COLO829 (cell line): ENCODE data around the gene LRRC23.
"Not testable (repeated sequence)": the region's sequence is repeated elsewhere in the genome, so short reads cannot be mapped to it uniquely, and the experiment has no call there.

Experiments used
- DNase-seq: peaks from one replicate; pipeline ENCODE4 v3.0.0; 2012; ENCODE audit warnings: low spot score

Gene LRRC23

DNA sequence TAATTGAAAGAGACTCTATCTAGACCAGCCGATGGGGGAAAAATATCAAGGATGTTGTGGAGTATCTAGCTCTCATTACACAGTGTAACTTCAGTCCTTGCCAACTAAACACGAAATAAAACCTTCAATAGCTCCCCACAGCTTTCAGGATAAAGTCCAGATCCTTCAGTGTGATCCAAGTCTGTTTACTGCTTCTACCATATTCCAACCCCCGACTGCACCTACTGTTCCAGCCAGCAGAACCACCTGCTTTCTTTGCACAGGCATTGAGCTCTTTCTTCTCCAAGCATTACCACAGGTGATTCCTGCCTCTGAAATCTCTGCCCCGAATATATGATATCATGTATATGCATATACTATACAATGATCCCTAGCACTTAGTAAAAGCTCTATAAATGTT is 2.2 kb upstream of the LRRC23 start:
- DNase-seq = no peak

DNA sequence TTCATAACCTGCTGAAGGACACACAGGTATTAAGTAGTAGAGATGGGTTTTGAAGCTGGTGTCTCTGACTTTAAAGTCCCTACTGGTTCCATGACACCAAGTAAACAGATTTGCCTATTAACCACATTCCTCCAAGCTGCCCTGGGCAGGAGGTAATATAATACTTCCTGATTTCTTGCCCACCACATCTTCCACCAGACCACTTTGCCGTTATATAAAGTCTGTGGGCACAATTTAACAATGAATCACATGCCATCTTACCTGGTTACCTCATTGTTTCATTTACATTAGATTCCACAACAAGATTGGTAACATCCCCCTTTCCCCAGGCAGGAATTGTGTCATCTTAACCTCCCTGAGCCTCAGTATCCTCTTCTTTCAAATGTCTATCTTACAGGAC is 900 bp upstream of the LRRC23 start:
- no peak for DNase-seq

DNA sequence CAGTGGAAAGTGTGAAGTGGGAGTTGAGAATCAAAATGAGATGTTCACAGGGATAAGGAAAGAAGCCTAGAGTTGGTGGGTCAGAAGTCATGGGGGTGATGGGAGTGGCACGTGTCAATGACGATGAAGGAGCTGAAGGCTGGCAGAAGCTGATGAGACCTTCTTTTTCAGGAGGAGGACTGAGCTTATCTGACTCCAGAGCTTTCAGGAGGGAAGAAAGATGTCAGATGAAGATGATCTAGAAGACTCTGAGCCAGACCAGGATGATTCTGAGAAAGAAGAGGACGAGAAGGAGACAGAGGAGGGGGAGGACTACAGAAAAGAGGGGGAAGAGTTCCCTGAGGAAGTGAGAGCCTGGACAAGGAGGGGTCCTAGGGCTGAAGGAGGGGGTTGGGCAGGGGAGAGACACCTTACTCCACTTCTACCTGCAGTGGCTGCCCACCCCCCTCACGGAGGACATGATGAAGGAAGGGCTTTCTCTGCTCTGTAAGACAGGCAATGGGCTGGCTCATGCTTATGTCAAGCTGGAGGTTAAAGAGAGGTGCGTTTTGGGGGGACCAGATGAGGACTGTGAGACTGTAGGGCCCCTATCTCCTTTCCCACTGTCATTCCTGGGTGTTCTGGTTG is 905 bp downstream of the LRRC23 start:
- DNase-seq = no peak

DNA sequence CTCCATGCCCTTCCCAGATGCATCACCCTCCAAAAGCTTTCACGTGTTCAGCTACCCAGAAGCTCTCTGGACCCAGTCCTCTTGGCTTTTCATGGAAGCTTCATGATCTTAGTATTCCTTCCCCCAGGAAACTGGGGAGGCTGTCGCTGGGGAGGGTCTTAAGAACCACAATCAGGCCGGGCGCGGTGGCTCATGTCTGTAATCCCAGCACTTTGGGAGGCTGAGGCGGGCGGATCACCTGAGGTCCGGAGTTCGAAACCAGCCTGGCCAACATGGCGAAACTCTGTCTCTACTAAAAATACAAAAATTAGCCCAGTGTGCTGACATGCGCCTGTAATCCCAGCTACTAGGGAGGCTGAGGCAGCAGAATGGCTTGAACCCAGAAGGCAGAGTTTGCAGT is 3.5 kb downstream of the LRRC23 start:
- DNase-seq = not testable (repeated sequence)

DNA sequence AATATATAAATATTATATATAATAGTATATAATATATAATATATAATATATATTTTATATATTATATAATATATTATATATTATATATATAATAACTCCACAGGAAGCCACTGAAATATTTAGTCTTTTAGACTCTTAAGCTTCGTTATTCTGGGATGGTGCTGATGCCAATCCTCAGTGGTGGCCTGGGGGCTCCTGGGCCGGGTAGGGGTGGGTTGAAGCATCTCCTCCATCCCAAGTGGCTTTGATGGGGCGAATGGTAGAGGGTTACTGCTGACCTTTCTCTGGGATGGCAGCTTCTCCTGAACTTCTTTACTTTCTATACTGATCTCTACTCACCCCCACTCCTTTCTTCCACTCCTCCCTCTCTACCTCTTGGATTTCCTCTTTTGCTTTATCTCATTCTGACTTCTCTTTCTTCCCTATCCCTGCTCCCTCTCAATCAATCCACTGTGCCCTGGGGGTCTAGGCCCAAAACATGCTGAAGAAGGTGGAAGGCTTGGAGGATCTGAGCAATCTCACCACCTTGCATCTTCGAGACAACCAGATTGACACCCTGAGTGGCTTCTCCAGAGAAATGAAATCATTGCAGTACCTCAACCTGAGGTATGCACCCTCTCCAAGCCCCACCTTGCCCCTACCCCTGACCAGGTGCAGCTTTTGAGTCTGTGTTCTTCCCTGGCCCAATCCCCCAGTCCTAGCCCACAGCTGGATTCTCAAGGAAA is 5.0 kb downstream of the LRRC23 start:
- DNase-seq = no peak

DNA sequence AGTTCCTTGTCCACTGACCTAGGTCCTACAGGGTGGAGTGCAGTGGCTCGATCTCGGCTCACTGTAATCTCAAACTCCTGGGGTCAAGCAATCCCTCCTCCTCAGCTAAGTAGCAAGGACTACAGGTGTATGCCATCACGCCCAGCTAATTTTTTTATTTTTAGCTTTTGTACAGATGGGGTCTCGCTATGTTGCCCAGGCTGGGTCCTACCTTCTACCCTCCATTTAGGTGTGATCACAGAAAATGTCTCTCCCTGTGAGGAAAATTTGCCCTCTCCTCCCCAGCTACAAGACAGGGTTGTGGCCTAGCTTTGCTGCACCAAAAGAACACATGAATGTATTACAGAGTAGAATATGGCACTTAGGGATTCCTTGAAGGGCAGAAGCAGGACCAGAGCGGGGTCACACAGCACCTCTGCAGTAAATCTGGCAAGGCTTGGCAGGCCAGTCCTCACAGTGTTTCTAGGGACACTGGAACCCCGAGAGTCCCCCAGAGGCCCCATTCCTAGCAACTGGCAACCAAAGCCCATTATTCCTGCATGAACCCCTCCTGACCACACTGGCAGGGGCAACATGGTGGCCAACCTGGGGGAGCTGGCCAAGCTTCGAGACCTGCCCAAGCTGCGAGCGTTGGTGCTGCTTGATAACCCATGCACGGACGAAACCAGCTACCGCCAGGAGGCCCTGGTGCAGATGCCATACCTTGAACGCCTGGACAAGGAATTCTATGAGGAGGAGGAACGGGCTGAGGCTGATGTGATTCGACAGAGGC is 7.7 kb downstream of the LRRC23 start:
- DNase-seq = no peak

DNA sequence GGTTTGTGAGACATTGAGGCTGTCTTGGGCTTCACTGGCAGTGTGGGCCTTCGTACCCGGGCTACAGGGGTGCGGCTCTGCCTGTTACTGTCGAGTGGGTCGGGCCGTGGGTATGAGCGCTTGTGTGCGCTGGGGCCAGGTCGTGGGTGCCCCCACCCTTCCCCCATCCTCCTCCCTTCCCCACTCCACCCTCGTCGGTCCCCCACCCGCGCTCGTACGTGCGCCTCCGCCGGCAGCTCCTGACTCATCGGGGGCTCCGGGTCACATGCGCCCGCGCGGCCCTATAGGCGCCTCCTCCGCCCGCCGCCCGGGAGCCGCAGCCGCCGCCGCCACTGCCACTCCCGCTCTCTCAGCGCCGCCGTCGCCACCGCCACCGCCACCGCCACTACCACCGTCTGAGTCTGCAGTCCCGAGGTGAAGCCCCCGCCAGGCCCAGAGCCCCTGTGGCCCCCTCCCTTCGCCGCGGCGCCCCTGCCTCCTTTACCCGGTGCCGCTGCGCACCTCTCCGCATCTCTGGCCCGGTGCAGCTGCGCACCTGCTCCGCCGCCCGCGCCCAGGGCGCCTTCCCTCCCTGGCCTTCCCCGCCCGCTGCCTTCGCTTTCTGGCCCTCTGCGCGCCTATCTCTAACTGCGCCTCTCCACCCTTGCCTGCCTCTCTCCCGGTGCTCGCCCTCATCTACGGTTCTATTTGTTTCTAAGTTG is 9.8 kb downstream of the LRRC23 start, which contains the start of gene ENO2:
TSS of gene ENO2 (plus strand) at position 335 of the 701 bp plus-strand sequence. CDS start 1,253 bp downstream, outside the sequence.
- no peak for DNase-seq

DNA sequence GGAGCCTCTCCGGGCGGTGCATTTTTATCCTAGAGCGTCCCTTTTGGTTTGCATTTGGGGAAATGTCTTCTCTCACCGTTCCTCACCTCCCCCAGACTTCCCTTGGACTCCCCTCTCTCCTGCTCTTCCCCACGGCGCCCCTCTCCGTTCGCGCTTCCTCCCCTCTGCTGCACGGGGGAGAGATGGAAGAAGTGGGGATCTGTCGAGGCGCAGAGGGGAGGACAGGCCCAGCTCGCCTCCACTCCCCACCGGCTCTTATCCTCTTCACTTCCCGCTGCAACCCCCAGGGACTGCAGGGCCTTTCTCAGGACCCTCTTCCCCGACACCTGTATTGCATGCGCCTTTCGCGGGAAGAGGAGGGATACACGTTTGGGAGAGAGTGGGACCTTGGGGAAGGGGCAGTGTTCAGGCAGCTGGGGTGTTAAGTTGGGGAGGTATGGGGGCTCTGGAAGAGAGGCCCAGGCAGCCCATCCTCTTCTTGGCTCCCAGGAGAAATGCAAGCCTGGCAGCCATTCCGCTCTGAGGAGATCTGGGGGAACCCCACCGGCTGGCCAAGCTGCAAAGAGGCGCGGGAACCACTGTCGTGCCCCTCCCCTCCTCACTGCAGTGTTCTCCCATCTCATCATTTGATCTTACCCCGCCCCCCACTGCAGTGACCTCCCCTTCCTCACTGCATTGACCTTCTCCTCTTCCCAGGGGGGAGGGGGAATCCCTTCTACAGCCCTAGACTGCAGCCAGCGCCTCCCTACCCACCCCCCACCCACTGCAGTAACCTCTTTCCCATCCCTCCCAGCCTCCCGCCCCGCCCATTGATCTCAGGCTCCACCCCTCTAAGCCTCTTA is 10.5 kb downstream of the LRRC23 start:
- DNase-seq = peak; percentile 54

DNA sequence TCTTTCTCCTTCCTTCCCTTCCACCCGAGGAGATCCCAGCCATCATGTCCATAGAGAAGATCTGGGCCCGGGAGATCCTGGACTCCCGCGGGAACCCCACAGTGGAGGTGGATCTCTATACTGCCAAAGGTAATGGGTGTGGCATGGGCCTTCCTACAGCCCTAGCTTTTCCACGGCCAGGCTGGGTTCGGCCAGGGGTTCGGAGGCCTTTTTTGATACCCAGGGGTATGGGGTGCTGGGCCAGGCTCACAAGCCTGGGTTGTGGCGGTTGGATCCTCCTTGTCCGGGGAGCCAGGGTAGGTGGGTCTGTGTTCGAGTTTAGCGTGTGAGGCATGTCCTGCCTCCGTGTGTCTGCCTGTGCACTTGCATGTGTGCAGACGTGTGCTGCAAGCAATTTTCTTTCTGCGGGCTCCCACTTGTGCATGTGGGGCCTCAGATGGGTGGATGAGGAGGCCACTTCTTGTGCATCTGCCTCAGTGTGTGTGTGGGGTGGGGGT is 11.2 kb downstream of the LRRC23 start:
- DNase-seq = no peak

DNA sequence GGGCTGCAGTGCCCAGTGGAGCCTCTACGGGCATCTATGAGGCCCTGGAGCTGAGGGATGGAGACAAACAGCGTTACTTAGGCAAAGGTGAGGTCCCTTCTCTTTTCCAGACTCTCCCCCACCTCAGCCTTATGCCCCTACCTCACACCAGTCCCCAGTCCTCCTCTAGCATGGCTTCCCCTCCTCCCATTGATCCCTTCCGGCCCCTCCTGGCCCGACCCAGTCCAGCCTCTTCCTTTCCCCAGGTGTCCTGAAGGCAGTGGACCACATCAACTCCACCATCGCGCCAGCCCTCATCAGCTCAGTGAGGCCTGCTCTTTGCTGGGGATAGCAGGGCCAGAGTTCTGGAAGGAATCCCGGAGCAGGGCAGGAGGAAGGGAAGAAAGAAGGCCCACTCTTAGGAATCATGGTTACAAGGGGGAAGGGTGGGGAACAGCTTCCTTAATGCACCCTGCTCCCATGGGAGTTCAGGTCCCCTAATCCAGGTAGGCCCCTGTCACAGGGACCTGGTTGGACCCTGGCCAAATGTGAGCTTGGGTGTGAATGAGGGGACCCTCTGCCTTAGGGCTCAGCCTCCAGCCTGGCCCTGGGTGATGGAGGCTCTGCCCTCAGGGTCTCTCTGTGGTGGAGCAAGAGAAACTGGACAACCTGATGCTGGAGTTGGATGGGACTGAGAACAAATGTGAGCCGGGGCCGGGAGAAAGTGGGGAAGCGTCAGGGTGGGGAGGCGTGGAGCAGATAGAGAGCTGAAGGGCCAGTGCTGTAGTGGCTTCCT is 12.0 kb downstream of the LRRC23 start:
- no peak for DNase-seq

DNA sequence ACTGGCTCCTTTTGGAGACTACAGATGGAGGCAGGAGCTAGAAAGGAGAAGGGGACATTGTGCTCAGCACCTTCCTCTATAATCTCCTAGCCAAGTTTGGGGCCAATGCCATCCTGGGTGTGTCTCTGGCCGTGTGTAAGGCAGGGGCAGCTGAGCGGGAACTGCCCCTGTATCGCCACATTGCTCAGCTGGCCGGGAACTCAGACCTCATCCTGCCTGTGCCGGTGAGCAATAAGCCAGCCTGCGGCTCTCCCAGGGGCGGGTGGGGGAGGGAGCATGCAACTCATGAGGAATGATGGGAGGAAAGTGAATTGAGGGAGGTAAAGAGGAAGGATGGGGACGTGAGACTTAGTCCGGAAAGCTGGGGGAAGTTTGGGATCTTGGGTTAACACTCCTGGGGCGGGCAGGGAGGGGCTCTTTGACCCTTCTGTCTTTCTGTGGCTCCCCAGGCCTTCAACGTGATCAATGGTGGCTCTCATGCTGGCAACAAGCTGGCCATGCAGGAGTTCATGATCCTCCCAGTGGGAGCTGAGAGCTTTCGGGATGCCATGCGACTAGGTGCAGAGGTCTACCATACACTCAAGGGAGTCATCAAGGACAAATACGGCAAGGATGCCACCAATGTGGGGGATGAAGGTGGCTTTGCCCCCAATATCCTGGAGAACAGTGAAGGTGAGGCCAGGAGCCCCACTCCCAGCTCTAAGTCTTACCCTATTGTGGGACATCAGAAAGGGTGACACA is 13.0 kb downstream of the LRRC23 start:
- no peak for DNase-seq

DNA sequence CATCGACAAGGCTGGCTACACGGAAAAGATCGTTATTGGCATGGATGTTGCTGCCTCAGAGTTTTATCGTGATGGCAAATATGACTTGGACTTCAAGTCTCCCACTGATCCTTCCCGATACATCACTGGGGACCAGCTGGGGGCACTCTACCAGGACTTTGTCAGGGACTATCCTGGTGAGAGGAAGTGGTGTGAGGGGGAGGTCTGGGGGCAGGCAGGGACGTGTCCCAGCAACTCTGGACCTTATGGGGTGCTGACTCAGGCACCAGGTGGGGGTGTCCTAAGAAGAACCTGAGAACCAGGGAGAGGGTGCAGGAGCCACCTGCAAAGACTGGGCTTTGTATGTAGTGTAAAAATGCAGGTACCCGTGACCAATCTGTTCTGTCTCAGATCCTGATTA is 15.0 kb downstream of the LRRC23 start:
- DNase-seq = no peak

DNA sequence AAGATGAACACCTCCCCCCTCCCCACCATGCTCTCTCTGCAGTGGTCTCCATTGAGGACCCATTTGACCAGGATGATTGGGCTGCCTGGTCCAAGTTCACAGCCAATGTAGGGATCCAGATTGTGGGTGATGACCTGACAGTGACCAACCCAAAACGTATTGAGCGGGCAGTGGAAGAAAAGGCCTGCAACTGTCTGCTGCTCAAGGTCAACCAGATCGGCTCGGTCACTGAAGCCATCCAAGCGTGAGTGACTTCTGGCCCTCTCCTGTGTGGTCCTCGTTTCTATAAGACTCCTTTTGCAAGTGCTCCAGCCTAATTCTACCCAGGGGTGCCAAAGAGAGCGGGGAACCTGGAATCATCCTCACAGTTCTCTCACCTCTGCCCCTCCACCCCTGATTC is 16.9 kb downstream of the LRRC23 start:
- no peak for DNase-seq

DNA sequence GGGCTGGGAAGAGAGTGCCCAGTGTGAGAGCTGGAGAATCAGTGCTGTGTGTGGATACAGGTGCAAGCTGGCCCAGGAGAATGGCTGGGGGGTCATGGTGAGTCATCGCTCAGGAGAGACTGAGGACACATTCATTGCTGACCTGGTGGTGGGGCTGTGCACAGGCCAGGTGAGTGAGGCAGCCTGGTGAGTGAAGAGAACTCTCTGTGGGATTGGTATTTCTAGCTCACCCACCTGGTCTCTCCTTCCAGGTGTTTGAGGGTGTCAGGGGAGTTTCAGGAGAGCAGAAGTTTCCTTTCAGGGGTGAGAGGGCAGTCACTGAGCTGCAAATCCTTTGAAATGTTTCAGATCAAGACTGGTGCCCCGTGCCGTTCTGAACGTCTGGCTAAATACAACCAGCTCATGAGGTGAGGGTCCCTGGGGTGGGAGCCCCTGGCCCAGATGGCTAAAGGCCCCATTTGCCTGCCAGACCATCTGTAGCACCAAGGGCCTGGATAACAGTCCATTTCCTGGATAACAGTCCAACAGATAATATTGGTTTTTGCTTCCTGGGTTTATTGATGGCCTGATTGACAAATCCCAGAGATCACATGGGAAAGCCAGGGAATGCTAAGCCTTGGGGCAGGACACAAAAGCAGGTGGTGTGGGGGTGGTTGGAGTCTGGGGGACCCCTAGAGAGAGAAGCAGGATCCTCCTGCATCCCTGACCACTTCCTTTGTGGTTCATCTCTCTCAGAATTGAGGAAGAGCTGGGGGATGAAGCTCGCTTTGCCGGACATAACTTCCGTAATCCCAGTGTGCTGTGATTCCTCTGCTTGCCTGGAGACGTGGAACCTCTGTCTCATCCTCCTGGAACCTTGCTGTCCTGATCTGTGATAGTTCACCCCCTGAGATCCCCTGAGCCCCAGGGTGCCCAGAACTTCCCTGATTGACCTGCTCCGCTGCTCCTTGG is 17.6 kb downstream of the LRRC23 start:
- no peak for DNase-seq

DNA sequence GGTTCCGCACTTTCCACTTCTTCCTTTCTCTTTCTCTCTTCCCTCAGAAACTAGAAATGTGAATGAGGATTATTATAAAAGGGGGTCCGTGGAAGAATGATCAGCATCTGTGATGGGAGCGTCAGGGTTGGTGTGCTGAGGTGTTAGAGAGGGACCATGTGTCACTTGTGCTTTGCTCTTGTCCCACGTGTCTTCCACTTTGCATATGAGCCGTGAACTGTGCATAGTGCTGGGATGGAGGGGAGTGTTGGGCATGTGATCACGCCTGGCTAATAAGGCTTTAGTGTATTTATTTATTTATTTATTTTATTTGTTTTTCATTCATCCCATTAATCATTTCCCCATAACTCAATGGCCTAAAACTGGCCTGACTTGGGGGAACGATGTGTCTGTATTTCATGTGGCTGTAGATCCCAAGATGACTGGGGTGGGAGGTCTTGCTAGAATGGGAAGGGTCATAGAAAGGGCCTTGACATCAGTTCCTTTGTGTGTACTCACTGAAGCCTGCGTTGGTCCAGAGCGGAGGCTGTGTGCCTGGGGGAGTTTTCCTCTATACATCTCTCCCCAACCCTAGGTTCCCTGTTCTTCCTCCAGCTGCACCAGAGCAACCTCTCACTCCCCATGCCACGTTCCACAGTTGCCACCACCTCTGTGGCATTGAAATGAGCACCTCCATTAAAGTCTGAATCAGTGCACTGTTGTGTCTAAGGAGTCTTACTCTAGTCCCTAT is 18.5 kb downstream of the LRRC23 start:
- DNase-seq = no peak

DNA sequence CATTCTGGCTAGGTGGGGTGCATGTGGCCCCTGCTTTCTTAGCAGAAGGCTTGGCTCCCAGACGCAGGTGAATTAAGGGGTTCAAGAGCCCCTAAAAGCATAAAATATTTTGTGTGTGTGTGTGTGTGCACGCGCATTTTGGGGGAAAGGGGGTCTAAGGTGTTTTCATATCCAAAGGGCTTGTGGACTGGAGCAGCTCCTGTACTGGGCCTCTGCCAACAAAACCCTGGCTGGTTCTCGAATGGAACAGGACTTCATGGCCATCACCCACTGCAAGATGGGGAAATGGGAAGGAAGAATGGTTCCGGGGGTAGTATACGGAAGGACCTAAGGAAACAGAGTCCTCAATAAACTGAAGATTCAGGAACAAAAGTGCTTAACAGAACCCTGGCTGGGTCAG is 19.2 kb downstream of the LRRC23 start:
- DNase-seq = no peak

DNA sequence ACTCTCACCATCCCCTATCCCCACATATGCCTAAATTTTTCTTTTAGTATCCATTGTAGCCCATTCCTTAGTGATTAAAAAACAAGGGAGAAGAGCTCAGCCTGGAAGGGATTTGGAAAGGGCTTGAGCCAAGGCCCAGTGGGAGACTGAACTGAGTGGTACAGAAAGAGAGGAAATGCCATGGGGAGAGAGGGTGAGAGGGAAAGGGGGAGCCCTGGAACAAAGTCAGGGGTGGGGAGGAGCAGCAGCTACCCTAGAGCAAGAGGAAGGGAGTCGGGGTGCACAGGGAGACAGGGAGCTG is 20.6 kb downstream of the LRRC23 start:
- no peak for DNase-seq
